ENCODE data around the gene SH3BP2.

SH3BP2 gene

DNA sequence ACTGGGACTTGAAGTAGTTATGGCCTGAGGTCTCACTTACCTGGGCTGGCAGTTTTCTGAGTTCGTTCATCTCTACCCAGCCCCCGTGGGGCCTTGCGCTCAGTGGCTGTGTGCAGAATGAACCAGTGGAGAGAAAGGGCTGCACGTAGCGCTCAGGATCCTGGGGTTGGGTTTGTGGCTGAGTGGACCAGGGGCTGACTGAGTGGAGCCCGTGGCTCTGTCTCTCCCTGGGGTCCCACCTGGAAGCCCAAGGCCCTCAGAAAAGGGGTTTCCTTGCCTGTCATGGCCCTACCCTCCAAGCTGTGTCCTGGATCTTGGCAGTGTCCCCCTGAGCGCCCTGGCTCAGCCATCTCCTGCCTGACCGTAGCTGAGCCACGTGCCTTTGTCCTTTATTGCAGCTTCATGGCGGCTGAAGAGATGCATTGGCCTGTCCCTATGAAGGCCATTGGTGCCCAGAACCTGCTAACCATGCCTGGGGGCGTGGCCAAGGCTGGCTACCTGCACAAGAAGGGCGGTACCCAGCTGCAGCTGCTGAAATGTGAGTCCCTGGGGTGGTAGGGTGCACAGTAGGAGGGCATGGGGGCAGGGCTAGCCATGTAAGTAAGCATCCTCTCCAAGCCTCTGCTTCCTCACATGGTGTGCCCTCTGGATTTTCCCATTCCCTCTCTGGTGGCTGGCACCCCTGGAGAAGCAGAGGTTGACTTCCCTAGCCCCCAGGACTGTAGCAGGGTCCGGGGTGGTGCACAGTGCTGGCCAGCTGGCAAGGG lies 27.5 kb downstream of the SH3BP2 start:
- no peak for DNase-seq

DNA sequence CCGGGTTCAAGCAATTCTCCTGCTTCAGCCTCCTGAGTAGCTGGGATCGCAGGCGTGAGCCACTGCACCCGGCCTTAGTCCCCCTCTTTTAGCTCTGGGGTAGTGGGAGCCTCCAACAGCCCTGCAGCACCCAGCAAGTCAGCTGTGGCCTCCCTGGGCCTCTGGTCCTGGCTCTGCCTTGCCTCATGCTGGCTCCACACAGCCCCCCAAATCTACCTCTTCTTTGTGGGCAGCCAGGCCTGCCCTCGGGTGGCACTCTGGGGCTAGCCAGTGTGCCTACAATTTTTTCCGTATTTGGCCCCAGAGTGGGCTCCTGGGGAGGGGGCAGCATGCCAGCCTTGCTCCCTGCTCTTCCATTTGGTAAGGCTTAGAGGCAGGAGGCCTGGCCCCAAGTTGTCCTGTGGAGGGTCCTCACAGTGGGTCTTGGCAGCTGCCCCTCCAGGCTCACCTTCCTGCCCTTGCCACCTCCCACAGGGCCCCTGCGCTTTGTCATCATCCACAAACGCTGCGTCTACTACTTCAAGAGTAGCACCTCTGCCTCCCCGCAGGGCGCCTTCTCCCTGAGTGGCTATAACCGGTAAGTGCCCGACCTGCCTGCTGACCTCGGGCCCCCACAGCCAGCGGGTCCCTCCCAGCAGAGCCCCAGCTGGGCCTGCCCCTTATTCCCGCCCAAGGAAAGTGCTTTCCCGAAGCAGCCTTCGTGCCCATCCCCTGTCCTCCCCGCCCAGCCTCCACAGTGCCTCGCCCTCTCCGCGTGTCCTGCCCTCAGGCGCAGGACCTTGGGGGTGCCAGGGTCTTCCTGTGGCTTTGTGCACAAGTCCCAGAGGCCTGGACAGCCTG lies 29.8 kb downstream of the SH3BP2 start:
- no peak for DNase-seq

DNA sequence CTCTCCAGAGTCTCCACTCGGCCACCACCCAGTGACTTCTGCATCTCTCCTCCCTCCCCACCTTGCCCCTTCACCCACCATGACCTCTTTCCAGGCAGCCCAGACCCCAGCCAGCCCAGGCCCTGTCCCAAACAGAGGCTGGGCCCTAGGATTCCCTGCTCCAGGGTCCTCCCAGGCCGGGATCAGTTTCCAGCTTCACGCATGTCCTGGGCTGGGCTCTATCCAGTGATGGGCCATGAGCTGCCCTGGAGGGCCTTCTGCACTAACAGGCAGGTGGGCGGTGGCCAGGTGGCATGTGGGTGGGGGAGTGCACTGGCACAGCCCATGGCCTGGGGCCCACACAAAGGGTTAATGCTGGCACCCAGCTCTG lies 30.4 kb downstream of the SH3BP2 start:
- no peak for DNase-seq

DNA sequence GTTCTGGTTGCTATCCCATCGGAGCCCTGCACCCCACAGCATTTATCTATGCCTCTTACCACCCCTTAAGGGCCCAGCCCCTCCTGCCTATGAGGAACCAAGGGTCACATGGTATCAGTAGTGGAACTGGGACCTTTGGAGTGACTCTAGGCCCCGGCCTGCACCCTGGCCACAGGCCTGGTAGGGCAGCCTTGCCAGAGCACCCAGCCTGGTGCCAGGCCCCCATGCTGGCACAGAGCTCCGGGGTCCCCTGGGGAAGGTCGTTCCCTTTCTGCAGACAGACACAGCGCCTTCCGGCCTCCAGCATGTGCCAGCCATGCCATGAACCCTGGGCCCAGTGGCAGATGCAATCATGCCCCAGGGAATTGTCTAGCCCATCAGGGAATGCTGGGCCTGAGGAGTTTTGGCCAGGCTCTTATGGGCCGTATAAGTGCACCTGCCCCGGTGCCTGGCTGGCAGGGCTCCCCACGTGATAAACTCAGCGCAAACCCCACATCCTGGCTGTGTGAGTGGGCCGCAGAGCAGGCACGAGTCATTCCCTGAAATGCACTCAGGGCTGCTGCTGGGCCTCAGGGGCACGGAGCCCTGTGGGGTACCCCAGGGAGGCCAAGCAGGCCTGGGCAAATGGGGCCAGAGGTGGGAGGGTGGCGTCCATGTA lies 30.9 kb downstream of the SH3BP2 start:
- DNase-seq = no peak

DNA sequence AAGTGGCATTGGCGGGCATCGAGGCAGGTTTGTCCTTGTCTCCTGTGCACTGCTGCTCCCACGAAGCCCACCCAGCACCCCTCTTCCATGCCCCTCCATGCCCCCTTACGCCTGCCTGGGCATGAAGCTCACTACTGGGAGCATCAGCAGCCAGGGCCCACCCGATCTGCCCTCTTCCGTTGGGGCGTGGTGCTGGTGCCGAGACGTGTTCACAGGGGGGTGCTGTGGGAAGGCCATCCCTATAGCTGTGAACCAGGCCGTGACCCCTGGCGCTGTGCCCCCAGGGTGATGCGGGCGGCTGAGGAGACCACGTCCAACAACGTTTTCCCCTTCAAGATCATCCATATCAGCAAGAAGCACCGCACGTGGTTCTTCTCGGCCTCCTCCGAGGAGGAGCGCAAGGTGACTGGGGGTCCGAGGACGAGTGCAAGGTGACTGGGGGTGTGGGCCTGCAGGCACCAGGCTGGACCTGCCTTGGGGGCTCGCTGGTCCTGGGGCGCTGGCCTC lies 31.5 kb downstream of the SH3BP2 start:
- DNase-seq = no peak

DNA sequence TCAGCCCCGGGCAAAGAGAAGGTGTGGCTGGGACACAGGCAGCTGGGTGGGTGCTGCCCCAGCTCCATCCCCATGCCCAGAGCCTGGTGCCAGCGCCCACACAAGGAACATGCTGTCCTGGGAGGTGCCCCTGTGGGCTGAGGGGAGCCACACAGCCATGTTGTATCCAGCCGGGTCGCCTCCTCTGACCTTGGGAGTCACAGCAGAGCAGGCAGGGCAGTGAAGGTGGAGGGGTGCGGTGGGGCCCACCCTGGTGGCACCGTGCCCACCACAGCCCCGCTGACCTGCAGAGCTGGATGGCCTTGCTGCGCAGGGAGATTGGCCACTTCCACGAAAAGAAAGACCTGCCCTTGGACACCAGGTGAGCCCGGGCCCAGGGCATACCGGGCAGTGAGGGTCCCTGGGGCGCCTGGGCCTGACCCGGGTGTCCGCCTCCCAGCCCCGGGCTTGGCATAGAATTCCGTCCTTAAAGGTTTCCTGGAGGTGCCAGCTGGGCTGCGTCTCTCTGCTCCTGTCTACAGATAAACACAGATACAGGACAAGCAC lies 32.0 kb downstream of the SH3BP2 start:
- DNase-seq = no peak

DNA sequence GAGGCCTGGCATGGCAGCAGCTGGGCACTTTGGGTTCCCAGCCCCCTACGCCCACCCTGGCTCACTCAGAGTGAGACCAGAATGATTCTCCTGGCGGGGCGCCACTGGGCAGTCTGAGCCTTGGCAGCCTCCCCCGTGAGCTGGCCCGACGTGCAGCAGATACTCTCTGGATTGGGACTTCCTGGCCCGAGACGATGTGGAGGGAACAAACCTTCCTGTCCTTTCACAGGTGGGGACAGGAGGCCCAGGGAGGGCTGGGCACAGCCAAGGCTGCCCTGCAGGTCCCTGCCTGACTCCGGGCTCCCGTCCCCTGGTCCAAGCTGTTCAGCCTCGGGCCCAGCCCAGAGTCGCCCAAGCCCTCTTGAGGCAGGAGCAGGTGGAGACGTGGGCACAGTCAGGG lies 32.9 kb downstream of the SH3BP2 start:
- no peak for DNase-seq

DNA sequence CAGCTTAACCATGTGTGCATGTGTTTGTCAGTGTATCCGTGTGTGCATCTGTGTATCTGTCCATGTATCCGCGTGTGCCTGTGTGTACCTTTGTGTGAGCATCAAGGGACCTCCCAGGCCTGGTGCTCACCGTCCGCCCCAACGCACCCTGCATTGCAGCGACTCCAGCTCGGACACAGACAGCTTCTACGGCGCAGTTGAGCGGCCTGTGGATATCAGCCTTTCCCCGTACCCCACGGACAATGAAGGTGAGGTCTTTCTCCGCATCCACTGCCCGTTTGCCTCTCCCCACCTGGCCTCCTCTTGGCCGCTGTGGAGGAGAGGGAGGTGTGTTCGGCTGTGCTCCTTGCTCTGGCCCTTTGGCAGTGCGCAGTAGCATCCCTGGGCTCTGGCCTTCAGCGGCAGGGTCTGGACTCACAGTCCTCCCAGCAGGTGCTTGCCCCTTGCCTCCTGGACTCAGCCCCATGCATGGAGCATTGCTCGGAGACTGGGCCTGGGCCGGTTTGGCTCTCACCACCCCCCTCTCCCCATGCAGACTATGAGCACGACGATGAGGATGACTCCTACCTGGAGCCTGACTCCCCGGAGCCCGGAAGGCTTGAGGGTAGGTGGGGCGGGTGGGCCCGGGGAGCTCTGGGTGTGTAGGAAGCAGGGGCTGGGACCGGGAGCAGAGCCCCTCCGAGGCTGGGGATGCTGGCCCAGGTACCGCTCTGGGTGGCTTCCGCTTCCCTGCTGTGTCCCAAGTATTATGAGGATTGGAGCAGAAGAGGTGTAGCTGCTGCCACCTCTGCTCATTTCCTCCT lies 34.4 kb downstream of the SH3BP2 start:
- no peak for DNase-seq

DNA sequence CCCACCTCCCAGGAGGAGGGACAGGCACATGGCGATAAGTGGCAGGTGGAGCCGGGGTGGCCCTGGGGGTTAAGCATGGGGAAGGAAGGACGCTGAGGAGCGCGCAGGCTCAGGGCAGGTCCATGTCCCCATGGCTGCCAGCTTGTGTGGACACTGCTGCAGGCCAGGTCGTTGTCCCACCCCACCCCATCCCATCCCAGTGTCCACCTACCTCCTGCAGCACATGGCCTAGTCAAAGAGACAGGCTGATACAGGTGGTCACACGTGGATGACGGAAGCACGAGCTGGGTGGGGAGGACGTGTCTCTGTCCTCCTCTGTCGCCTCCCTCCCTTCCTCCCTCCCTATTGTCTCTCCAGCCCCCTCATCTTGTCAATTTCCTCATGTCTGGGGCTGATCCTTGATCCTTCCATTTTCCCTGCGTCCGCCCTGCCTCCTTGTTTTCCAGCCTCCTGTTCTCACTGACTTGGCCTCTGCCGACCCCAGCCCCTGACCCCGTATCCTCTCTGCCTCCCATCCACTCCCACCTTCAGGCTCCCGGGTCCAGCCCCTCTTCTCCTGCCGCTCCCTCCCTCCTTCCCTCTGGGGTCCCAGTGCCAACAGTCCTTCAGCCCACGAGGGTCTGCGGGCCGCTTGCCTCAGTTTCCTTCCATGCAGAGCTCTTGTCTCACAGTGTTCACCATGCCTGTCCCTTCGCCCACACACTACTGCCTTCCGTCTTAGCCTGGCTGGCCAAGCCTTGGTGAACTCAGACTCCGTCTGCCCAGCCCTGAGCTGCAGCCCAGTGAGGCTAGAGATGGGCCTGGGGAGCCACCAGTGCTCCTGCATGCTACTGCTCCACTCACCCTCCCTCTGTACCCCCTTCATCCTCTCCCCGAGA lies 35.2 kb downstream of the SH3BP2 start:
- no peak for DNase-seq

DNA sequence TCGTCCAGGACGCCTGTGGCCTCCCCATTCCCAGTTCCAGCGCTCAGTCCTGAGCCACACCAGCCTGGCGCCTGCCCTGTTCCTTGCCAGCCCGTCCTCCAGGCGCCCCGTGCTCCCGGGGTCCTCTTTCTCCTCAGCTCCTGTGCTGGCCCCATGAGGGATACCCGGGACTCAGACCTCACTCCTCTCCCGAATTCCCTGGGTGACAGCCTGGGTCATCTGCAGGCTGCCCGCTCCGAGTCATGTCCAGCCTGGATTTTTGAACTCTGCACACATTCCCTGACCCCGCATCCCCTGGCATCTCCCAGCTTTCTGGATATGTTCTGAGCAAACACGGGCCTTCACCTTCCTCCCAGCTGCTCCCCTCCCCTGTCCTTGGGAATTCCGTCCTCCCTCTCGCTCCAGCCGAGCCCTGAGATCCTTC lies 35.9 kb downstream of the SH3BP2 start:
- DNase-seq = no peak

DNA sequence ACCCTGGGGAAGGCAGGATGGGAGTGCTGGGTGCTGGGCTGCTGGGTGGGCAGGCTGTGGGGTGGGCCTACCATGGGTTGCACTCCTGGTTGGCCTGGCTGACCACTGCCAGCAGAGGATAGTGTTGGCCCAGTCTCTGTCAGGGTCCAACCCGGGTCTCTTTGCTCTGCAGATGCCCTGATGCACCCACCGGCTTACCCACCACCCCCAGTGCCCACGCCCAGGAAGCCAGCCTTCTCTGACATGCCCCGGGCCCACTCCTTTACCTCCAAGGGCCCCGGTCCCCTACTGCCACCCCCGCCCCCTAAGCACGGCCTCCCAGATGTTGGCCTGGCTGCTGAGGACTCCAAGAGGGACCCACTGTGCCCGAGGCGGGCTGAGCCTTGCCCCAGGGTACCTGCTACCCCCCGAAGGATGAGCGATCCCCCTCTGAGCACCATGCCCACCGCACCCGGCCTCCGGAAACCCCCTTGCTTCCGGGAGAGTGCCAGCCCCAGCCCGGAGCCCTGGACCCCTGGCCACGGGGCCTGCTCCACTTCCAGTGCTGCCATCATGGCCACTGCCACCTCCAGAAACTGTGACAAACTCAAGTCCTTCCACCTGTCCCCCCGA lies 36.5 kb downstream of the SH3BP2 start:
- DNase-seq = no peak

DNA sequence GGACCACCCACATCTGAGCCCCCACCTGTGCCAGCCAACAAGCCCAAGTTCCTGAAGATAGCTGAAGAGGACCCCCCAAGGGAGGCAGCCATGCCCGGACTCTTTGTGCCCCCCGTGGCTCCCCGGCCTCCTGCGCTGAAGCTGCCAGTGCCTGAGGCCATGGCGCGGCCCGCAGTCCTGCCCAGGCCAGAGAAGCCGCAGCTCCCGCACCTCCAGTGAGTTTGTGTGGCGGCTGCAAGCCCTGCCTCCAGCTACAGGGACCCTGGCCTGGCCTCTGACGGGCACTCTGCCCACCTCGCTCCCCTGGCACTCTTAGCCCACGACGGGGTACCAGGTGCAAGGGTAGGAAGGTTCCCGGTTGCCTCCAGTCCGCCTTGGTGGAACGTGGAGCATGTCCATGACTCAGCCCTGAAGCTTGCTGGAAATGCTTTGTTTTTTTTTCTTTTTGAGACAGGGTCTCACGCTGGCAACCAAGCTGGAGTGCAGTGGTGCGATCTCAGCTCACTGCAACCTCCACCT lies 37.1 kb downstream of the SH3BP2 start:
- no peak for DNase-seq

DNA sequence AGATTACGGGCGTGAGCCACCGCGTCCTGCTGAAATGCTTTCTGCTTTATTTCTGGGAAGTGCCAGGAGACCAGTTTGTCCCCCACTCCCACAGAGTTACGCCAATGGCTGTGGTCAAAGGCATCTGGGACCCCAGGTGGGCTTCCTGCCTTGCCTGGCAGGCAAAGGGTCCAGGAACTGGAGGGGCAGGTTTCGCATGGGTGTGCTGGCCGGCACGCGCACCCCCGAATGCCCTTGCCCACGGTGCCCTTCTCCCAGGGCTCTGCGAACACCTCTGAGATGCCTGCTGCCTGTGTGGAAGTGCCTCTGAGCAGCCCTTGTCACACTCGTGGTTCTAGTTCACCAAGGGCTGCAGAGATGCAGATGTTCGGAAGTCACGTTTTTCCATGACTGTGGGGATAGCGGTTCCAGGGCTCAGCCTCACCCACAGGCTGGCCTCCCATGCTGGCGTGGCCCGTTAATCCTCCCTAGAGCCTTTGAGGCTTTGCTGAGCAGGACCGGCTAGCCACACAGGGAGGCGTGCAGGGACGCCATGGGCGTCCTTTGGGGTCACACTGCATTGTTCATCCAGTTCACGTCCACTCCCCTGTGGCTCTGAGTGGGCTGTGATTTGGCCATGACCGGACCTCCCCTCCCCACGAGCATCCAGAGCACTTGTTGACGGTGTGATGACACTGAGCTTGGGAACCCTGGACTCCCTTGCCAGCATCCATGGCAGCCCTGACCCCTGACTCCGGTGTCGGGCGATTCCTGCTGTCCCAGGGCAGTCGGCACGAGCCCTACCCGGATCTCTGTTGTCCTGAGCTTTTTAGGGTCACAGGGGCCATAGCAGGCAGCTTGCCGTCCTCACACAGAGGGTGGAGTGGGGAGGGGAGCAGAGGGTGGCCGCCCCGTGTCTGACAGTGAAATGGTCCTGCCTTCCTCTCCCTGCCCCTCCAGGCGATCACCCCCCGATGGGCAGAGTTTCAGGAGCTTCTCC lies 38.0 kb downstream of the SH3BP2 start:
- DNase-seq = no peak

DNA sequence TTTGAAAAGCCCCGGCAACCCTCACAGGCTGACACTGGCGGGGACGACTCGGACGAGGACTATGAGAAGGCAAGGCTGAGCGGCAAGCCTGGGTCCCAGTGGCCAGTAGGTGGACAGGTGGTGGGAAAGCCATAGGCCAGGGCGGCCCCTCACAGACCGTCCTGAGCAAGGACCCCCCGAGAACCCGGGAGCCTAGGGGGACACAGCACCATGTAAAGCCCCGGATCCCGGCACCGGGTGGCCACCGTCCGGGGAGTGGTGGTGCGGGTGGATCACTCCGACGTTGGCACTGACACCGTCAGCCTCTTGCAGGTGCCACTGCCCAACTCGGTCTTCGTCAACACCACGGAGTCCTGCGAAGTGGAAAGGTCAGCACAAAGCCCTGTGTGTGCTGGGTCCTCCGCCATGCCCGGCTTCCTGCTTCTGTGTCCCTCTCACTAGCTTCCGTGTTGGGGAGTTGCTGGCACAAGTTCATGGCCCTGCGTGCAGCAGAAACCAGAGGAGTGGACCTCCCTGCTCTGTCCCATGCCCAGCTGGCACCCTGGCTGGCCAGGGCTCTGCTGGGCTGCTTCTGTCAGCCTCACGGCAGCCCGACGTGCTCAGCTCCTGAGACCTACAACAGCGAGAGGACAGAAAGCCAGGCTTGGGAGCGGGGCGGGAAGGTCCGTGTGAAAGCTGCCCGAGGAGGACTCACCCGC lies 38.9 kb downstream of the SH3BP2 start:
- DNase-seq = no peak

DNA sequence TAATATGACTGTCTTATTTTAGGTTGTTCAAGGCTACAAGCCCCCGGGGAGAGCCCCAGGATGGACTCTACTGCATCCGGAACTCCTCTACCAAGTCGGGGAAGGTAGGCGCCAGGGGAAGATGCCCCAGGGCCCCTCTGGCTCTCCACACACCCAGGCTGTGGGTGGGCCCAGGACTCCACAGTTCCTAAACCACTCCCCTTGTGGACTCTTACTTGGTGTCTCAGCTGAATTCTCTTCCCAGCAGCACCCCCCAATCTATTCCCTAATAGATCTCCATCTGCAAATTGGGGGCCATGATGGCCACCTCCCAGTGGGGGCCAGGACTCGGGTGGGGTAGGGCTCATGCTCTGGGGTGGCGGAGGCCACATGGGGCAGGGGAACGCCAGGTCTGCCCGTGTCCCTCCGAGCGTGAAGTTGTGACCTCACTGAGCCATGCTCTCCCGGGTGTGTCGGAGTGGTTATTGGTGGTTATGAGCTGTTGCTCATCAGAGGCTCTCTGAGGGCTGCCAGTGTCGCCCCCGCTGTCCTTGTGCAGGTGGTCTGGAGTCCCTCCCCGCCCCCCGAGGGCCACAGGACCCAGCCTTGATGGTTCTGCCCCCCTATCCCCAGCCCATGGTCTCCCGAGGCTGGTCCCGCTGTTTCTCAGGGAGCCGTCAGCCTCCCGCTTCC lies 39.6 kb downstream of the SH3BP2 start:
- no peak for DNase-seq

DNA sequence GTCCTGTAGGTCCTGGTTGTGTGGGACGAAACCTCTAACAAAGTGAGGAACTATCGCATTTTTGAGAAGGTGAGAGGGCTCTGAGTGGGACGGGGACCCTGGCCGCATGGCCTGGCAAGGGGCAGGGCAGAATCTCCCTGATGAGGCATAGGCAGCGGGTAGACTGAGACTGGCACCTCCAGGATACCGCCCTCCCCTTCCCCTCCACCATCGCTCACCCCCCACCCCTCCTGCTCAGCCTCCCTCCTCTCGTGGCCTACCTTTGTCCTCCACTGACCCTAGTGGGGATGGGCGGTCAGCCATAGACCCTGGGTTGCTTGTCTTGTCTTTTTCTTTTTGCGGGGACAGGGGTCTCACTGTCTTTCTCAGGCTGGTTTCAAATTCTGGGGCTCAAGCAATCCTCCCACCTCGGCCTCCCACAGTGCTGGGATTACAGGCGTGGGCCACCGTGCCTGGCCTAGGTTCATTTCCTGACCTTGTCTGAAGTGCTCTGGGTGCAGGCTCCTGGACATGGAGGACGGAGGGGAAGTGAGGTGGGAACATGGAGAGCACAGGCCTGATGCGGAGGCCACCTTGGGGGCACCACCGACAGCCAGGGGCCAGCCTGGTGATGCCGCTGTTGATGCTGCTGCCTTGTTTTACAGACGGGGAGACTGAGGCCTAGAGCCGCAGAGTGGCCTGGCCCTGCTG lies 40.2 kb downstream of the SH3BP2 start:
- no peak for DNase-seq

DNA sequence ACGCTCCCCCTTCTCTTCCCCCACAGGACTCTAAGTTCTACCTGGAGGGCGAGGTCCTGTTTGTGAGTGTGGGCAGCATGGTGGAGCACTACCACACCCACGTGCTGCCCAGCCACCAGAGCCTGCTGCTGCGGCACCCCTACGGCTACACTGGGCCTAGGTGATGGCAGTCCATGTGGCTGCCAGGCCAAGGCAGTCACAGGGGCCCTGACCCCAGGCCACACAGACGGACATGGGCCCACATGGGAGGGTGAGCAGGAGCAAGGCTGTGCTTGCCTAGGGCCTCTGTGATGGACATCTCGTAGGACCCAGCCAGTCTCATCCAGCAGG lies 40.8 kb downstream of the SH3BP2 start:
- no peak for DNase-seq

Data from effector CD8-positive, alpha-beta T cell (primary cell).